Testis (tissue), 3 donors: ENCODE measurements around the gene HLA-DPB1. TPM values are rescaled to one million over a fixed set of nuclear protein-coding genes. Genes with fewer than 3 reads are reported as not detected.

Experiments used
- DNase-seq: peaks from one replicate; pipeline ENCODE4 v3.0.0-alpha.2; 2019
- H3K27ac ChIP-seq, 2 donors: fragments of 200-600 bp; sonication (generic); one replicate each; pipeline ENCODE4 v1.5.1; 2019
- H3K27me3 ChIP-seq: fragments of 200-600 bp; sonication (generic); one replicate; pipeline ENCODE4 v1.5.1; 2019
- H3K36me3 ChIP-seq: fragments of 200-600 bp; sonication (generic); one replicate; pipeline ENCODE4 v1.5.1; 2017; ENCODE audit warnings: low read depth; ENCODE audit errors: missing control alignments
- H3K4me1 ChIP-seq: fragments of 200-600 bp; sonication (generic); one replicate; pipeline ENCODE4 v1.5.1; 2019
- H3K4me3 ChIP-seq, 2 donors: fragments of 200-600 bp; sonication (generic); one replicate each; pipeline ENCODE4 v1.5.1; 2017 to 2019
- H3K9me3 ChIP-seq: fragments of 200-600 bp; sonication (generic); one replicate; pipeline ENCODE4 v1.5.1; 2017
- CTCF ChIP-seq, 3 experiments: fragments of 450-650 bp in 2 of 3; fragments of 200-600 bp in 1 of 3; sonication (generic) in 1 of 3; IDR thresholded peaks; one replicate each; pipeline ENCODE4 v1.5.1; 2016 to 2019; ENCODE audit warnings: antibody characterized with exemption in 3 of 3, mild to moderate bottlenecking in 2 of 3, moderate library complexity in 1 of 3
- POLR2A ChIP-seq: fragments of 450-650 bp; IDR thresholded peaks from one replicate; pipeline ENCODE4 v1.6.1; 2017; ENCODE audit warnings: antibody characterized with exemption, mild to moderate bottlenecking, moderate library complexity
- WGBS, 2 donors: methylation state at CpG; one replicate each; pipeline ENCODE4 v1.1.5; 2018; 5-methylcytosine and 5-hydroxymethylcytosine counted together
- intact Hi-C: fragments of 100-400 bp; cut with DNase I; formaldehyde crosslinking; loops from one replicate; pipeline ENCODE4 v1.15.1; 2023; ENCODE audit warnings: low total_unique reads
- polyA plus RNA-seq: library from polyadenylated mRNA; stranded (reverse); fragments of 350-450 nt; fragmentation: Illumina TruSeq; extraction: RNeasy Lipid Tissue Mini Kit (QIAGEN cat#74804); gene quantifications from one replicate; pipeline ENCODE4 v1.2.3, GENCODE V29; 2014; ENCODE audit warnings: low read depth, low replicate concordance; ENCODE audit not compliant: insufficient read depth
- total RNA-seq, 2 donors: library from RNA; depleted of rRNA; stranded (reverse); fragments of >200 nt; gene quantifications; one replicate each; pipeline ENCODE4 v1.2.3, GENCODE V29; 2016

HLA-DPB1 gene
- total and polyA plus RNA-seq, 3 donors from 2014 or later, result 14.4 to 183 (median 39.5) TPM

GRCh38 chr6:33073431-33073871 lies 2.3 kb upstream of the HLA-DPB1 start, which contains the start of gene HLA-DPA1:
Gene HLA-DPA1 (minus strand): TSS chr6:33073649.
- TF ChIP-seq POLR2A, result no peak
- no peak for TF ChIP-seq CTCF (IDR thresholded peaks at IDR 0.05)
- DNase-seq, result peak; percentile 38
- intact Hi-C loops, result no loop called here
- 29 to 37% methylated on average over 8 of the region's 8 CpGs for WGBS, 2 donors
- Histone ChIP-seq H3K36me3 (no peaks in the 10 kb centered on the region), H3K27me3 (no peaks in the 10 kb centered on the region), H3K4me3 (peak within 1 kb of the TSS in 1 of 2 donors; percentile 24), H3K27ac (peak within 1 kb of the TSS in 1 of 2 donors; percentile 54), H3K9me3 (no peaks in the 10 kb centered on the region), H3K4me1 (peaks cover 6% of the 10 kb centered on the region)

- no peak overlapping the region for H3K4me3 ChIP-seq
- 69 to 78% methylated on average over 4 of the region's 4 CpGs for WGBS, 2 donors
- peak overlapping the region; percentile 11 to 67 for H3K27ac ChIP-seq
- intact Hi-C loops, result no loop called here
- no peaks in the 10 kb centered on the region for H3K27me3 ChIP-seq
- DNase-seq, result no peak
- H3K4me1 ChIP-seq, result peaks cover 6% of the 10 kb centered on the region
- TF ChIP-seq POLR2A, result no peak
- TF ChIP-seq CTCF (IDR thresholded peaks at IDR 0.05), result no peak
- no peaks in the 10 kb centered on the region for H3K9me3 ChIP-seq
- H3K36me3 ChIP-seq, result no peaks in the 10 kb centered on the region
Observed at GRCh38 chr6:33075208-33075567, 602 bp upstream of the HLA-DPB1 start.

DNA sequence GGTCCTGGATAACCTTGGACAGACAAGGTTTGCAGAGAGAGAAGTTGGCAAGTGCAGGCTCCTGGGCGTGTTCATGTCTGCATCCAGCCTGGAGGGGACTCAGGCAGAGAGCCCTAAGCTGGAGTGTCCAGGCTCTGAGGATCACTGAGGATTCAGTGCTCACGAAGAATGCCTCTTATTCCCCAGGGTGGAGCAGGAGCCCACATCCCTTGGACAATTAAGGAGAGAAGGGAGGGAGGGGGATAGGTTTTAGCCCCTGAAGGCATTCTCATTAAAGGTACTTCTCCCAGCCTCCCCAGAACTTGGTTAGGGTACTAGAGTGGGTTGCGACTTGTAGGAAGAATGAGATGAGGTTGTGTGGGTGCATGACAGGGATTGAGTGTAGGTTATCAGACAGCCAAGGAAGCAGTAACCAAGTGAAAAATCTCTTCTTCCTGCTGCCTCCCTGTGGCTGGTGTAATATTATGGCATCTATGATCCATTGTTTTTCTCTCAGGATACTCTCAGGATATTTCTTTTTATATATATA lies 680 bp downstream of the HLA-DPB1 start:
- Histone ChIP-seq H3K36me3 (no peaks in the 10 kb centered on the region), H3K27me3 (no peaks in the 10 kb centered on the region), H3K4me1 (peaks cover 6% of the 10 kb centered on the region), H3K4me3 (peak overlapping the region in 1 of 2 donors; percentile 53), H3K27ac (peak overlapping the region; percentile 50 to 65), H3K9me3 (no peaks in the 10 kb centered on the region)
- intact Hi-C loops, result no loop called here
- no peak for TF ChIP-seq CTCF (IDR thresholded peaks at IDR 0.05)
- TF ChIP-seq POLR2A, result no peak
- WGBS, 2 donors, result 69 to 78% methylated on average over 3 of the region's 3 CpGs
- no peak for DNase-seq

DNA sequence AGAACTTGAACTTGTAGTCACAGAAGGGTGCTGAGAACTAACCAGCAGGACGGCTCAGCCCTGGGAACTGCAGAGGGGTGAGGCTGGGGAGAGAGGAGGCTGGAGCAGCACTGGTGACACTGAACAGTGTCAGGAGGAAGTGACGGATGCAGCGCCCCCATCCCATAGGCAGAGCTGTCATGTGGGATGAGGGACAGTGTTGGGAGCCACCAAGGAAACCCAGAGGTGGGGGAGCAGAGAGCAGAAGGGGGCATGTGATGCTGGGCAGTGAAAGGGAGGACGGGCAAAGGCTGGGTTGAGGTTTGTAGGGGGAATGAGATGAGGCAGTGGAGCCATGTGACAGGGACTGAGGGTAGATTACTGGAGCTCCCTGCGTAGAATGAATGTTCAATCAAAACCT lies 2.1 kb downstream of the HLA-DPB1 start:
- no peak for TF ChIP-seq POLR2A
- no peak for TF ChIP-seq CTCF (IDR thresholded peaks at IDR 0.05)
- H3K4me3 ChIP-seq, result no peak overlapping the region
- H3K9me3 ChIP-seq, result no peaks in the 10 kb centered on the region
- intact Hi-C loops, result no loop called here
- WGBS, 2 donors, result 81 to 89% methylated on average over 5 of the region's 5 CpGs
- DNase-seq, result no peak
- H3K36me3 ChIP-seq, result no peaks in the 10 kb centered on the region
- H3K27ac ChIP-seq, result no peak overlapping the region
- peaks cover under 1% of the 10 kb centered on the region for H3K4me1 ChIP-seq
- H3K27me3 ChIP-seq, result no peaks in the 10 kb centered on the region

DNA sequence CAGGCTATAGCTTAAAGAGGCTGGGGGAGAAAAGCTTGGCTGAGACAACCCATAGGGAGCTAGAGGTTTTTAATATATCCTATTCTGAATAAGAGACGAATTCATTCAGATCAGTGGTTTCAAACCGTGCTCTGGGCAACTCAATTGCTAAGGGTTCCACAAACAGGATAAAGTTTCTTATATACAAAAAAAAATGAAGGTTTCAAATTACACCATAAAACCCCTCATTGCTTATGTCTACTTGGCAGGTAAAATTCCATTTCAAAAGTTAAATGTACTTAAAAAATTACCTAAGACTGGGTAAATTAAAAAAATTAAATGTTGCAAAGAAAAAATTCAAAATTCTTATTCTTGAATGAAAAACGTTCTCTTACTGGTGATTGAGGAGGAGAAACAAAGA lies 2.7 kb downstream of the HLA-DPB1 start:
- H3K4me1 ChIP-seq, result no peaks in the 10 kb centered on the region
- H3K27me3 ChIP-seq, result no peaks in the 10 kb centered on the region
- H3K36me3 ChIP-seq, result no peaks in the 10 kb centered on the region
- no peak overlapping the region for H3K4me3 ChIP-seq
- intact Hi-C loops, result no loop called here
- H3K9me3 ChIP-seq, result no peaks in the 10 kb centered on the region
- WGBS, 2 donors, result 77 to 86% methylated on average over 3 of the region's 3 CpGs
- TF ChIP-seq POLR2A (no peak), CTCF (IDR thresholded peaks at IDR 0.05) (no peak)
- H3K27ac ChIP-seq, result no peak overlapping the region
- DNase-seq, result no peak
